Subcutaneous adipose tissue (tissue), 4 donors: ENCODE results near the gene SETD9. TPM values are rescaled to one million over a fixed set of nuclear protein-coding genes. Genes with fewer than 3 reads are reported as not detected.

Source experiments
- CTCF ChIP-seq: fragments of 450-650 bp; IDR thresholded peaks from one replicate; pipeline ENCODE4 v1.5.1; 2016; ENCODE audit warnings: low read depth, mild to moderate bottlenecking, control low read depth, antibody characterized with exemption, moderate library complexity
- total RNA-seq, 4 donors: library from RNA; depleted of rRNA; stranded (reverse); fragments of >200 nt; gene quantifications; one replicate each; pipeline ENCODE4 v1.1.0, GENCODE V29; 2016

The SETD9 gene
- total RNA-seq, 4 donors from 2014 or later = 11.0 to 26.1 (median 19.6) TPM

- TF ChIP-seq CTCF = no peak
Observed at GRCh38 chr5:56938858-56939257, 29.5 kb downstream of the SETD9 start.

- no peak for TF ChIP-seq CTCF
Observed at GRCh38 chr5:56941981-56942380, 32.6 kb downstream of the SETD9 start.

GRCh38 chr5:56947052-56947451 is 37.7 kb downstream of the SETD9 start:
- no peak for TF ChIP-seq CTCF

GRCh38 chr5:56950626-56951125 is 41.3 kb downstream of the SETD9 start:
- TF ChIP-seq CTCF = no peak

- TF ChIP-seq CTCF = no peak
Observed at GRCh38 chr5:56951126-56951945, 41.9 kb downstream of the SETD9 start.

GRCh38 chr5:56951946-56952691 is 42.7 kb downstream of the SETD9 start, which contains the start of gene MIER3:
Gene MIER3, minus strand, starts transcription at chr5:56952123. Its CDS starts 21 bp downstream, at chr5:56952102.
- TF ChIP-seq CTCF = no peak

- TF ChIP-seq CTCF = no peak
Observed at GRCh38 chr5:56954262-56954661, 44.9 kb downstream of the SETD9 start.
